ENCODE results near the gene SLC25A29. TPM values are rescaled to one million over a fixed set of nuclear protein-coding genes. Genes with fewer than 3 reads are reported as not detected.

SLC25A29 gene
- total and polyA plus RNA-seq, 2 of the 4 experiments (the other 2 are of a cell fraction) = 6.5 to 37.7 TPM

- DNase-seq (no peak), ATAC-seq (ENCODE audit: low read depth) (no peak)
- Histone ChIP-seq H3K4ac (ENCODE audit: low read depth, low read length) (no peak overlapping the region), H3K9me1 (ENCODE audit: insufficient read depth, low read length) (no peaks in the 10 kb centered on the region), H3K9me3 (ENCODE audit: control insufficient read depth, insufficient read depth, low read length) (no peaks in the 10 kb centered on the region), H4K5ac (ENCODE audit: low read depth, low read length) (no peak overlapping the region), H2AK5ac (ENCODE audit: low read depth, low read length) (no peak overlapping the region), H3K14ac (replicated peaks; ENCODE audit: low read depth, low read length) (no peak overlapping the region), H3K23ac (ENCODE audit: low read depth, low read length) (no peak overlapping the region), H3K27me3 (ENCODE audit: control insufficient read depth, insufficient read depth, low read length) (no peaks in the 10 kb centered on the region), H3K4me1 (ENCODE audit: control insufficient read depth, insufficient read depth, low read length) (no peaks in the 10 kb centered on the region), H3K18ac (ENCODE audit: low read depth, low read length) (no peak overlapping the region), H3K36me3 (ENCODE audit: control insufficient read depth, insufficient read depth, low read length) (peaks cover 7% of the 10 kb centered on the region; the same call in 1 of the 2 replicates), H2BK5ac (ENCODE audit: low read depth, low read length, poor library complexity, severe bottlenecking) (no peak overlapping the region), H2BK20ac (ENCODE audit: low read depth, low read length) (no peak overlapping the region), H4K91ac (ENCODE audit: insufficient read depth, low read depth, low read length) (no peak overlapping the region), H2AFZ (replicated peaks; ENCODE audit: low read length, poor library complexity) (peak overlapping the region; percentile 58), H3K27ac (ENCODE audit: insufficient read depth, low read length) (no peak overlapping the region), H3K4me3 (ENCODE audit: insufficient read depth, low read depth, low read length) (no peak overlapping the region), H2BK120ac (ENCODE audit: low read depth, low read length) (no peak overlapping the region), H3K4me2 (ENCODE audit: low read depth, low read length) (no peak overlapping the region), H3K9ac (ENCODE audit: low read depth, low read length) (no peak overlapping the region), H2AK9ac (replicated peaks; ENCODE audit: low read depth, low read length, poor library complexity) (no peak overlapping the region), H3K79me1 (ENCODE audit: low read depth in 1 of 2, low read length in 2 of 2) (no peaks in the 10 kb centered on the region), H4K20me1 (ENCODE audit: insufficient read depth, low read length) (no peaks in the 10 kb centered on the region; the same call in 1 of the 2 replicates), H4K8ac (ENCODE audit: low read depth in 2 of 2, low read length in 2 of 2) (no peak overlapping the region), H2BK15ac (ENCODE audit: low read depth, low read length) (no peak overlapping the region), H3K56ac (ENCODE audit: extremely low read depth, insufficient read depth, low read length) (no peak overlapping the region)
- dilution Hi-C loops (cut with HindIII; ENCODE audit: low sequenced_read_pairs, unreplicated experiment) (no loop called here), intact Hi-C loops (cut with micrococcal nuclease) (no loop called here), in situ Hi-C loops (cut with MboI; ENCODE audit: low sequenced_read_pairs) (no loop called here)
- POLR2A ChIA-PET (ENCODE audit: unreplicated experiment) = no interaction called here
- TF ChIP-seq NFE2L2 (IDR thresholded peaks at IDR 0.05; ENCODE audit: low read depth, low read length) (no peak), RCOR1 (IDR thresholded peaks at IDR 0.05; ENCODE audit: insufficient replicate concordance, low read length) (no peak), BHLHE40 (IDR thresholded peaks at IDR 0.05; ENCODE audit: low read depth, low read length) (no peak), MAFK (IDR thresholded peaks at IDR 0.05; ENCODE audit: low read depth, low read length) (no peak), SMC3 (IDR thresholded peaks at IDR 0.05; ENCODE audit: low read depth, low read length) (no peak), CHD1 (IDR thresholded peaks at IDR 0.05; ENCODE audit: low read depth, low read length) (no peak), MXI1 (IDR thresholded peaks at IDR 0.05; ENCODE audit: borderline replicate concordance, low read depth, low read length) (no peak), ELK1 (IDR thresholded peaks at IDR 0.05; ENCODE audit: borderline replicate concordance, low read depth, low read length) (no peak), RFX5 (IDR thresholded peaks at IDR 0.05; ENCODE audit: low read depth, low read length) (no peak), CEBPB (IDR thresholded peaks at IDR 0.05; ENCODE audit: low read depth, low read length) (no peak), MAZ (IDR thresholded peaks at IDR 0.05; ENCODE audit: borderline replicate concordance, low read depth, low read length) (no peak), USF2 (IDR thresholded peaks at IDR 0.05; ENCODE audit: low read depth, low read length) (no peak), FOS (IDR thresholded peaks at IDR 0.05; ENCODE audit: low read depth, low read length) (no peak)
- TF ChIP-seq, protein P1, sequence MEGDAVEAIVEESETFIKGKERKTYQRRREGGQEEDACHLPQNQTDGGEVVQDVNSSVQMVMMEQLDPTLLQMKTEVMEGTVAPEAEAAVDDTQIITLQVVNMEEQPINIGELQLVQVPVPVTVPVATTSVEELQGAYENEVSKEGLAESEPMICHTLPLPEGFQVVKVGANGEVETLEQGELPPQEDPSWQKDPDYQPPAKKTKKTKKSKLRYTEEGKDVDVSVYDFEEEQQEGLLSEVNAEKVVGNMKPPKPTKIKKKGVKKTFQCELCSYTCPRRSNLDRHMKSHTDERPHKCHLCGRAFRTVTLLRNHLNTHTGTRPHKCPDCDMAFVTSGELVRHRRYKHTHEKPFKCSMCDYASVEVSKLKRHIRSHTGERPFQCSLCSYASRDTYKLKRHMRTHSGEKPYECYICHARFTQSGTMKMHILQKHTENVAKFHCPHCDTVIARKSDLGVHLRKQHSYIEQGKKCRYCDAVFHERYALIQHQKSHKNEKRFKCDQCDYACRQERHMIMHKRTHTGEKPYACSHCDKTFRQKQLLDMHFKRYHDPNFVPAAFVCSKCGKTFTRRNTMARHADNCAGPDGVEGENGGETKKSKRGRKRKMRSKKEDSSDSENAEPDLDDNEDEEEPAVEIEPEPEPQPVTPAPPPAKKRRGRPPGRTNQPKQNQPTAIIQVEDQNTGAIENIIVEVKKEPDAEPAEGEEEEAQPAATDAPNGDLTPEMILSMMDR (conservative IDR thresholded peaks at IDR 0.05; ENCODE audit: low read depth, low read length) = no peak
- BruUV-seq (replicated peaks) = no TSS peak
- WGBS, 2 experiments (ENCODE audit: extremely low coverage in 2 of 2, insufficient read length in 1 of 2) = 89% methylated on average over 9 of the region's 32 CpGs; no CpG with 5 or more reads in 1 of the 2 experiments
- CTCF ChIA-PET = no interaction called here
Observed at GRCh38 chr14:100328495-100329163, 22.4 kb upstream of the SLC25A29 start.

Measured in IMR-90 (cell line).